ENCODE results near the gene NUDT4.
"Not testable (repeated sequence)": the region's sequence is repeated elsewhere in the genome, so short reads cannot be mapped to it uniquely, and the experiment has no call there.

The NUDT4 gene

DNA sequence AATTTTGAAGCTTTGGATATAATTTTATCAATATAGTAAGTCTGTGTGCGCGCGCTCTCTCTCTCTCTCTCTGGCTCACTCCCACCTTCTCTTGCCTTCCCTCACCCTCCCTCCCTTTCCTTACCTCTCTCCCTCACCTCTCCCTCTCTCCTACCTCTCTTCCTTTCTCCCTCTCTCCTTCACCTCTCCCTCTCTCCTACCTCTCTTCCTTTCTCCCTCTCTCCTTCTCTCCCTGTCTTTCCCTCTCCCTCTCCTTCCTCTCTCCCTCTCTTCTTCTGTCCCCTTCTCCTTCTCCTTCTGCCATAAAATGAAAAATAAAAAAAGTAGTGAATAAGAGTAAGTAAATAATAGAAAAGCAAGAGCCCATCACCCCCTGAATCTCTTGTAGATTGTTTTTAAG is 9.0 kb upstream of the NUDT4 start:
- no peak for DNase-seq (ENCODE audit: low read depth)

DNA sequence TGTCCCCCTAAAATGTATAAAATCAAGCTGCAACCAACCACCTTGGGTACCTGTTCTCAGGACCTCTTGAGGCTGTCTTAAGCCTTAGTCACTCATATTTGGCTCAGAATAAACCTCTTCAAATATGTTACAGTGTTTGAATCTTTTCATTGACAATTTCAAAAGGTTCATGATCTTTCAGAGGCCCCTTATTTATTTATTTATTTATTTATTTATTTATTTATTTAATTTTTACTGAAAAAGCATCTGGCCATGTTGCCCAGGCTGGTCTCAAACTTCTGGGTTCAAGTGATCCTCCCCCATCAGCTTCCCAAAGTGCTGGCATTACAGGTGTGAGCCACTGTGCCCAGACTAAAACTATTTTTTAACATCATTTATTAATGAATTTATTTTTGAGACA is 8.2 kb upstream of the NUDT4 start:
- DNase-seq (ENCODE audit: low read depth): no peak

DNA sequence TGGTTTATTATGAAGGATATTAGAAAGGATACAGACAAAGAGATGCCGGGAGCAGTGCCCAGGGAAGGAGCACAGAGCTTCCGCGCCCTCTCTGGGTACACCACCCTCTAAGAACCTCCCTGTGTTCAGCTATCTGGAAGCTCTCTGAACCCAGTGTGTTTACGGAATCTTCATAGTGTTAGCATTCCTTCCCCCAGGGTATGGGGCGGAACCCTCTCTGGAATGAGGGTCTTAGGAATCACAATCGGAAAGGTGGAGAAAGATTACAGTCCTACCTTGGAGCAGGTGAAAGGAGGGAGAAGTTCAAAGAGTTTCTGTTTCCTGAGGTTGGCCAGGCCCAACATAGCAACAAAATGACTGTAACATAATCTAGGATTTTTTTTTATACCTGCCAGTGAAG is 6.8 kb upstream of the NUDT4 start:
- no peak for DNase-seq (ENCODE audit: low read depth)

DNA sequence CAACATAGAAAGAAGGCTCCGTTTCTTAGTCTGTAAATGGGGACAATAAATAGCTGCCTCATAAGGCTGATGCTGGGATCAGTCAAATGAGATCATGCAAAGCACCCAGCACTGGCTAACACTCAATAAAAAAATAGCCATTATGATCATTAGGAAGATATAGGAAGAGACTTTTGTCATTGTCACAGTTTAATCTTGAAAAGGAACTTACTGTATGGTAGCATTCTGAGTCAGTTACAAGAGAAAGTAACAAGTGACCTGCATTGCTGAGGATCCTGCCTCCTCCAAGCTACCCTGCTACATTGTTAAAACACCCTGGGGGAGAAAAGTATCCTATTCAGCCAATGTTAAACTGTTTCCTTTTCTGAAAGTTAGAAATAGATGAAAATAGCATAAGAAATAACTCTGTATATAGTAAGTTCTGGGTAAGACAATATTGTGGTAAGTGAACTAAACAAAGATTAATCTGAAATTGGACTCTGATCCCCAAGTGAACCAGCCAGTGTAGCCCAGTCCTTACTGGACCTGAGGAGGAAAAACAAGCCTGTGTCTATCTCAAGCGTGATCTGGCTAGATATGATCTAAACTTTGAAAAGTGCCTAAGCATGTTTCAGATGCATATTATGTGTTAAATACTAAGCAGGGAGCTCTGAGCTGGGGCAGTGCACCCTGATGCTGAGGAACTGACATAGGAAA is 3.6 kb upstream of the NUDT4 start:
- no peak for DNase-seq (ENCODE audit: low read depth)

DNA sequence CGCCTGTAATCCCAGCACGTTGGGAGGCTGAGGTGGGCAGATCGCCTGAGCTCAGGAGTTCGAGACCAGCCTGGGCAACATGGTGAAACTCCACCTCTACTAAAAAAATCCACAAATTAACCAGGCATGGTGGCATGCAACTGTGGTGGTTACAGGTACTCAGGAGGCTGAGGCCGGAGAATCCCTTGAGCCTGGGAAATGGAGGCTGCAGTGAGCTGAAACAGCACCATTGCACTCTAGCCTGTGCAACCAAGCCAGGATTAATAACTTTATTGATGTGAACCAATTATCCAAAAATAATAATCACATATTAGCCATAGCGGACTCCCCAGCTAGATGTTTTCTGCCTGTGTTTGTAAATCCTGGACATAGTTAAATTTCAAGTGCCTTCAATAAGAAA is 1.8 kb upstream of the NUDT4 start:
- DNase-seq (ENCODE audit: low read depth): no peak

DNA sequence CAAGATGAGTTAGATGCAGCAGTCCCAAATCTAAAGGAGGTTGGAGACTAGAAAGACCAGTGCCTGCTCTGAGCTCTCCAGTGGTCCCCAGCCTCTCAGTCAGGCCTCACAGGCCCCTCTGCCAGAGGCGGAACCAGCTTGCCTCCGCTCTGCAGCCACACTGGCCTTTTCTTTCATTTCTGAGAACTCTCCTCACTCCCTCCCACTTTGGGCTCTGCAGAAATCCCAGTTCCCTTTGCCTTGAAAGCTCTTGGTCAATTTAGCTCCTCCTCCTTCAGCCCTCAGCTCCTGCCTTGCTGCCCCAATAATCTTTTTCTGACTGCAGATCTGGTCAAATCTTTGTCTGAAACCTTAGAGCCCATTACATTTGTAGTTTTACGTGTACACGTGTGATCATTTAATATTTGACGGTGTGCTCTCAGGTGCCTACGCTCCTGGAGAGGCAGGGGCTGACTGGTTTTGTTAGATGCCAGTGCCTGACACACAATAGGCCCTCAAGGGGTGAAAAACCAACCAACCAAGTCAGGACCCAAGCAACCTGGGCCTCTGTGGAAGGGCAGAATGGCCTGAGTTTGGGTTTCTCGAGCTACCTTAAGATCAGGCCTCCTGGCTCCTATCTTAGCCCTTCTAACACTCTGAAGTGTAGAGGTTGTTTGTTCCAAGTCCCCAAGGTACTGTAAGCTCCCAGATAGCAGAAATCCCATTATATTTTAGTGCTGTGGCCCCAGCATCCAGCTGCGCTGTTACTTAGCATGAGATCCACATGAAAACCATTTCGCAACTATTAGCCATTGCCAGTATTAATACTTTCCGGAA is 1.1 kb upstream of the NUDT4 start:
- DNase-seq (ENCODE audit: low read depth): peak; percentile 31

DNA sequence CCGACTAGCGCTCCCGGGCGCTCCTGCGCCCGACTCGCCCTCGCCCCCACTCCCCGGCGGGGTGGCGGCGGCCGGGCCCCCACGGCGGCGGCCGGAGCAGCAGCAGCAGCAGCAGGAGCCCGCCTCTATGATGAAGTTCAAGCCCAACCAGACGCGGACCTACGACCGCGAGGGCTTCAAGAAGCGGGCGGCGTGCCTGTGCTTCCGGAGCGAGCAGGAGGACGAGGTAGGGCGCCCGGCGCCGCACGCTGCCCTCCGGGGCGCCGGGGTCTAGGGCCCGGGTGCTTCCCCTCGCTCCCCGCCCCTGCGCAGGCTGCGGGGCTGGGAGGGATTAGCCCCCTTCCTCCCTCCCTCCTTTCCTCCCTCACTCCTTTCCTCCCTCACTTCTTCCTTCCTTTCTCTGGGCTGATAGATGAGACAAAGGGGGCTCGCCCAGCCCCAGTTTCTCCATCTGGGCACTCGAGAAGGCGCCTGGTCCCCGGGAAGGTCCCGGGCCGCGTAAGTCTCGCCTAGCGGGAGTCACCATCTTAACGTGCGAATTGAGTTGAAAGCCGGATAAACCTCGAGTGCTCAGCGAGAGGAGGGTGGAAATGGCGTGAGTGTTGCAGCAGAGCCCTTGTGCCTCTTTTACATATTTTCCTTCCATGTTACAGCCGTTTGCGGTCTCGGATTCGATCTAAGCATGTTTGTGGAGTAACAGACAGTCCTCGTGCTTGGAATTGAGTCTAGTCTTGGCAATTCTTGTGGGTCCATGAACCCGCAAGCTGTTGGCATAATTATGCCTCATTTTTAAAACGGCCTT is 672 bp downstream of the NUDT4 start:
- peak; percentile 78 for DNase-seq (ENCODE audit: low read depth)

DNA sequence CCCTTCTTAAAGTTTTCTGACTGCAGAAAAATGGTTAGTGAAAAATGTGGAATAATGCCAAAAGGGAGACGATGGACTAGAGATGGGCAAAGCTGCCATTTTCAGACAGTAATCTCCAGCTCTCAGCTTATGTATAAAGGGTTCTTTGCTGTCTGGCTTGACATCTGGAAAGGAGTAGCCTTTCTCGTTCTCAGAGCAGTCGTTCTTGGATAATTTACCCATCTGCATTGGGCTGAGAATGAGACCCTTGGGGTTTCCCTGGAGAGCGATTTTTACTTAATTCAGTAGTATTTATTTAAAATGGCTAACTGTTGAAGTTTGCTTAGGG is 1.2 kb downstream of the NUDT4 start:
- no peak for DNase-seq (ENCODE audit: low read depth)

DNA sequence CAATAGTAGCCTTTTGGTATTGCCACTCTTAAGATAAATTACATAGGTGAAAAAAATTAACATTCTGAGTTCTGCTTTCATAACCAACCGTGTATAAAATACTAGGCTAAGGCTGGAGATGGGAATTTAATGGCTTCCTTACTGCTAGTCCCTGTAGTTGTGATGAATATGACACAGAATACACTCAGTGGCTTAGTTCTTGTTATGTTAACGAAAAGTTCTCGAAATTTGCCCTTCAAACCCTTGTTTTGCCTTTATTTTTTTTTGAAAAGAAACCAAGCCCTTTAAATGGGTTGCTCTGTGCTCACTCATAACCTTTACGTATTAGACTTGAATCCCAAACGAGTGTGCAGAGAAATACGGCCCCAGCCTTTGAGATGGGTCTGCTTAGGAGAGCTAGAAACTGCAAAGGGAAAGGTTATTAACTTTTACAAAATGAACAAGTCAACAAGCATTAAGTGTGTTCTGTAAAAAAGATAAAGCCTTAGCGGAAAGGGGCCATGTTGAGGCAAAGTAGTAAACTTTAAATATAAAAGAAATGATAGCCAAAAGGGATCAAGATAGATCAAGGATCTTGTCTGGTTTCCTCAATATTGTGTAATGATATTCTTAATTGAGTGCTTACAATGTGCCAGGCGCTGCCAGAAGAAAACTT is 1.7 kb downstream of the NUDT4 start:
- DNase-seq (ENCODE audit: low read depth): no peak

DNA sequence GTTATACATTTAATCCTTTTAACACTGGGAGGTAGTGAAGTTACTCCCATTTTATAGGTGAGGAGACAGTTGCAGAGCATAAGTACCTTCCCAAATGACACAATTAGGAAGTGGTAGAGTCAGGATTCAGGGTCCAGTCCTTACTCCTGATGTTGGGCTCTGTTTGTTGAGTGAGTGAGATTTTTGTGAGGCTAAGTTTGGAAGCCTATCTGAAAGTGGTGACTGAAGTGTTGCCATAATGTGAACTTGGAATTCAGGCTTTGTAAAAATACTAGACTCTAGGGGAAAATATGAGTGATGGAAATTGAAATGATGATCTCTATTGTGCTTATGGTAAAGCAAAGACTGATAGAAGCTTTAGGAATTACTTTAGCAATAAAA is 2.2 kb downstream of the NUDT4 start:
- DNase-seq (ENCODE audit: low read depth): no peak

DNA sequence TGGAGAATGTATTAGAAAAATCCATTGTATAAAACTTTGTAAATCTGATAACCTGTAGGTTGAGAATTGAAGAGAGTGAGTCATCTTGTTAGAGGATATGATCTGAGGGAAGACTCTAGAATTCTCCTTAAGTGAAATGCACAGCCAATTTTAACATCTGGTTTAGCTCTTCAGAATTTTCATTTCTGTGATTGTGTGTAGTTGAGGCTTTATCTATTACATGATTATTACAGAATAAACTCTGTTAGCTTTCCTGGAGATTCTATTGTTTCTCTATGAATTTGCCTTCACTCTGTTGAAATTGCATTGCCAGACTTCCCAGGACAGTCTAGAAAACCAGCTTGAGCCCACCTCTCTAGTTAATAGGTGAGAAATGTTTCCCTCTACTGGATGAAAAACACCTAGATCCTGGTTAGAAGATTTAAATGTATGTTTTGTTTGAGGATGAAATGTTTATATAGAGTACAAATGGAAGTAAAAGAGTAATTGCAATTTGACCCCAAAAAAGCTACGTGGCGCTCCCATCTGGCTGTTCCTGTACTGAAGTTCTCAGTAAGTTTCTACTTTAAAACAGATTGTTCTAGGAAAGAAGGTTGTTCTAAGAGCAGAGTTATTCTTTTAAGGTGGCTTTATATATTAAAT is 2.9 kb downstream of the NUDT4 start:
- peak; percentile 39 for DNase-seq (ENCODE audit: low read depth)

DNA sequence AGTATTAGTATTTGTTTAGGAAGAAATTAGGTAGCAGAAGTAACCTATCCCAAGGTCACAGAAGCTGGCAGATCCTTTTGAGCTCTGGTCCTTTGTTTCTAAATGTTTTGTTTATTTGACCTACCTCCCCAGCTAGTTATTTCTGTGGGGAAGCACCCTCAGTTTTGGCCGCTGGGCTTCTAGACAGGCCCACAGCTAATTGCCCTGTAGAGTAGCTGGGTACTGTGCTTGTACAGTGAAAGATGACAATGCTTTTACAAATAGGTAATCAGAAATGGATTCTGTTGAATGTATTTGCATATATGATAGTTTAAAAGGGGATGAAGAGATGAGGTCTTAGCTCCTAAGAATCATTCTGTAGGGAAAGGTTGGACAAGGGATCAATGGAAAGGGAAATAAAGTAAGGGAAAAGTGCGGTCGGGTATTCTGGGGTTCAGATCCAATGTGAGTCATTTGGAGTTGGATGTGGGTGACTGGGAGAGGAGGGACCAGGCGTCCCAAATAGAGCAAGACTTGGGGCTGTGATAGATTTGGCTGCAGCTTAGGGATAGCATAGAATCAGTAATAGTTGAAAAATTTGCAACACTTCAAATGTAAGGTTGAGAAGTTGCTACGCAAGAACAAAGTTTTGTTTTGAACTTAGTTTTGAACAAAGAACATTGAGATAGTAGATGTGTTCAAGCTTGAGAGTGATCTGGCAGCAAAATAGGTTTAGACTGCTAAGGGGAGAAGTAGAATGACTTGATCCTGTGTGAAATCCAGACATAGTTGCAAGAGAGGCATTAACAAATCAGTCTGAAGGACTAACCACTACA is 3.6 kb downstream of the NUDT4 start:
- no peak for DNase-seq (ENCODE audit: low read depth)

DNA sequence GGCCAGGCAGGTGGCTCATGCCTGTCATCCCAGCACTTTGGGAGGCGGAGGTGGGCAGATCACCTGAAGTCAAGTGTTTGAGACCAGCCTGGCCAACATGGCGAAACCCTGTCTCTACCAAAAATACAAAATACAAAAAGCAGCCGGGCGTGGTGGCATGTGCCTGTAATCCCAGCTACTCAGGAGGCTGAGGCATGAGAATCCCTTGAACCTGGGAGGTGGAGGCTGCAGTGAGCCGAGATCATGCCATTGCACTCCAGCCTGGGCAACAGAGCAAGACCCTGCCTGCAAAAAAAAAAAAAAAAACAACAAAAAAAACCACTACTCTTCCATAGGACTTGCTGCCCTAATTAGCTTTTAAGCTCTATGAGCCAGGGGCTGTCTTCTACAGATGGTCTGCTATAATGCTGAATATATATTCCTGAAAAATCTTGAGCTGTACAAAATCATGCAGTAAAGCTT is 4.3 kb downstream of the NUDT4 start:
- DNase-seq (ENCODE audit: low read depth): not testable (repeated sequence)

DNA sequence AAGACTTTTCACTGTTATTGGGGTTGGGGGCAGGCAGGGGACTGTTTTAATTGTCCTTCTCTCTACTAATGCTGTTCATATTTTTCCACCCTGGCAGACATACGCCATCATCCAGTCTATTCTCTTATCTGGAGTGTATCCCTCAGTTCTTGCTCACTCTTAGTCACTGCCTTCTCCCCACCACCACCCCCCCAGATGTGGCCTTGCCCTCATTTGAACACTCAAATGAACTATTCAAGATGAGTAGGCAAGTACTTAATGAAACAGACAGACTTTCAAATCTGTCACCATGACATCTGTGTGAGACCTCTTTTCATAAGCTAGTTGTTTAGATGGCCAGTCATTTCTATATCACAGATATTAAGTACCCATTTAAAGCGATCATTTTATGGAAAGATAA is 10.1 kb downstream of the NUDT4 start:
- DNase-seq (ENCODE audit: low read depth): peak; percentile 84

DNA sequence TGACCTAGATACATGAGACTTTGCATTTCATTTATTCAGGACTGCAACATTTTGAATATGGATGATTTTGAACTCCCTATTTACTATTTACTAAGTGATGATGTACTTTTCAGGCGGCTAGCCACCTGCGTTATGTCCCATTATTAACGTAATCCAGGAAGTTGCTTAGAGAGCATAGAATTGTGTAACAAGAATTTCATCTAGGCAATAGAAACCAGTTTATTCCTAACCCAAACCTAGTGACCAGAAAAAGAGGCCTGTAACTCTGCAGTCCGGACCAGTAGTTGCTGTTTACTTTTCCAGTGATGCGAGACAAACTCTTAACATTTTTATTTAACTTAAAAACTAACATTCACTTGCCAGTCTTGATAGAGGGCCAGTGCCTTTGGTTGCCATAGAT is 12.3 kb downstream of the NUDT4 start:
- DNase-seq (ENCODE audit: low read depth): no peak

DNA sequence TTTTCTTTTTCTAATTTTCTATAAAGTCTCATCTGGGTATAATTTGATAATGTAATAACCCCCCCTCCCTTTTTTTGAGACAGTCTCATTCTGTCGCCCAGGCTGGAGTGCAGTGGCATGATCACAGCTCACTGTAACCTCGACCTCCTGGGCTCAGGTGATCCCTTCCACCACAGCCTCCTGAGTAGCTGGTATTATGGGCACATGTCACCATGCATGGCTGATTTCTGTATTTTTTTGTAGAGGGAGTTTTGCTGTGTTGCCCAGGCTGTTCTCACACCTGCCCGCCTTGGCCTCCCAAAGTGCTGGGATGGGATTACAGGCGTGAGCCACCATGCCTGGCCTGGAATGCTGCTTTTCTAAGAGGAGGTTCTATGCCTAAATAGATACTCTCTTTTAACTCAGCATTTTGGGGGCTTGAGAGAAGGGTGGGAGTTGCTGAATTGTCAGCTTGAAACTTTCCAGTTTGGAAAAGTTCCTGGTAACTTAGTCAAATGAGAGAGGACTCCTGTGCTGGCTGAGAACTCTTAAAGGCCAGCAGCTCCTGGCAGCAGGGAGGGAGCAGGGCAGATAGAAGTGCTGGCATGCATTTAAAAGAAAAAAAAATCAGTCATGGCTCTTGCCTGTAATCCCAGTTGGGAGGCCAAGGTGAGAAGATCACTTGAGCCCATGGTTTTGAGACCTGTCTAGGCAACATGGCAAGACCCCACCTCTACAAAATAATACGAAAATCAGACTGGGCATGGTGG is 13.0 kb downstream of the NUDT4 start:
- no peak for DNase-seq (ENCODE audit: low read depth)

DNA sequence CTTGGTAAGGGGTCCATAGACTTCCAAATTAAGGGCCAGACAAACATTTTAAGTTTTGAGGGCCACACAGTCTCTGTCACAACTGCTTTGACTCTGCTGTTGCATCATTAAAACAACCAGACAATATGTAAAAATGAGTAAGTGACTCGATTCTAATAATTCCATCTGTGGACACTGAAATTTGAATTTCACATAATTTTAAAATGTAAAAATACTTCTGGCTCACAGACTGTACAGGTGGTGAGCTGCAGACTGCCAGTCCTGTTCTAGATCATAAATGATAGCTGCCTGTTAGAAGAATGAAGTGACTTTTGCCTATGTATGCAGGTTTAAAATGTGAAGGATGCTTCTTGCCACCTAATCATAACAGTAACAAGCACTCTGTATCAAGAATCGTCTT is 15.7 kb downstream of the NUDT4 start:
- DNase-seq (ENCODE audit: low read depth): no peak

DNA sequence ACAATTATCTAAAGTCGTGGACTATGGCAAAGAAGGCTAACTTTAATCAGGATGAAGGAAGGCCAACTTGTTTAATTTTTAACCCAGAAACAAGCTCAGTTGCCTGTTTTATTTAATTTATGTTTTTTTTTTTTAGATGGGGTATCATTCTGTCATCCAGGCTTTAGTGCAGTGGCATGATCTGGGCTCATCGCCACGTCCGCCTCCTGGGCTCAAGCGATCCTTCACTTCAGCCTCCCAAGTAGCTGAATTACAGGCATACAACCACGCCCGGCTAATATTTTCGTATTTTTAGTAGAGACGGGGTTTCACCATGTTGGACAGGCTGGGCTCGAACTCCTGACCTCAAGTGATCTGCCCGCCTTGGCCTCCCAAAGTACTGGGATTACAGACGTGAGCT is 19.7 kb downstream of the NUDT4 start:
- no peak for DNase-seq (ENCODE audit: low read depth)

DNA sequence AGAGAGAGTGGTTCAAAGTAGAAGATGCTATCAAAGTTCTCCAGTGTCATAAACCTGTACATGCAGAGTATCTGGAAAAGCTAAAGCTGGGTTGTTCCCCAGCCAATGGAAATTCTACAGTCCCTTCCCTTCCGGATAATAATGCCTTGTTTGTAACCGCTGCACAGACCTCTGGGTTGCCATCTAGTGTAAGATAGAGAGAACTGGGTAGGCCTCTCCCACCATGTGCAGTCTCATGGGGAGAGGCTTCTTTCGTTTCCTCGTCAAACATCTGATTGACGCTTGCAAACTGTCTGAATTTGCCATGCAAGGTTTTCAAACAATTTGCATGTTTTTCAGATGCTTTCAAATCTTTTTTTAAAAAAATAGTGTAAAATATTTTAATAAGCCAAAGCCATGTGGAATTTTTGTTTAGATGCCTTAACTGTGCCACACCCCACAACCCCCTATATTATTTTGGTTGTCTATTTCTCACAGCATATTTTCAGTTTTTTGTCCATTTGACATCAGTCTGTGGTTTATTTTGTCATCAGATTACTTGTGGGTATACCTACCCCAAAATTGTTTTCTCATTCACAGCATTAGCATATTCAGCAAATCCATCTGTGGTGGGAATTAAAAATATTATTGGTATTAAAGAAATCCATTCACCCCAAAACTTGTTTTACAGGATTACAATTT is 21.6 kb downstream of the NUDT4 start:
- DNase-seq (ENCODE audit: low read depth): not testable (repeated sequence)

Measured in amniotic epithelial cell (primary cell).